Stimulated activated CD8-positive, alpha-beta memory T cell treated with anti-CD3 and anti-CD28 coated beads, Interleukin-2, amount 100 ng/mL, for 48 hours (primary cell): ENCODE data around the gene ADAMTS16.

Experiments
- DNase-seq, 2 donors: peaks; one replicate each; pipeline ENCODE4 v3.0.0-alpha.2; 2020; ENCODE audit warnings: low read depth in 2 of 2

Gene ADAMTS16

DNA sequence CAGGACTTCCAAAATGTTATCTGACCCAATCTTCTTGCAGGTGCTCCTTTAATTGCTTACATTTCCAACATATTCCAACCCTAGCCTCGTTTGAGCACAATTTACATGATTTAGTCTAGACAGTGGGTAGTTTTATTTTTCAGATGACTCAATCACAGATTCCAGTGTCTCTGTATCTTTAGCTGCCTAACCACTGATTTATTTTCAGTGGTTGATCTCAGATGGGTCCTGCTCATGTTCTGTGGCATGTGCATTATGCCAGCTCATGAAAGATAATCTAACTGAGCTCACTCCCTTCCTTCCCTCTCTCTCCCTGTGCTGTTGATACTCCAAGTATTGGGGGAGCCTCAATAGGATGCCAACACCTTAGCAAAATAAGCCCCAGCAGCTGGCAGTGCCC lies 176.2 kb downstream of the ADAMTS16 start:
- no peak for DNase-seq

DNA sequence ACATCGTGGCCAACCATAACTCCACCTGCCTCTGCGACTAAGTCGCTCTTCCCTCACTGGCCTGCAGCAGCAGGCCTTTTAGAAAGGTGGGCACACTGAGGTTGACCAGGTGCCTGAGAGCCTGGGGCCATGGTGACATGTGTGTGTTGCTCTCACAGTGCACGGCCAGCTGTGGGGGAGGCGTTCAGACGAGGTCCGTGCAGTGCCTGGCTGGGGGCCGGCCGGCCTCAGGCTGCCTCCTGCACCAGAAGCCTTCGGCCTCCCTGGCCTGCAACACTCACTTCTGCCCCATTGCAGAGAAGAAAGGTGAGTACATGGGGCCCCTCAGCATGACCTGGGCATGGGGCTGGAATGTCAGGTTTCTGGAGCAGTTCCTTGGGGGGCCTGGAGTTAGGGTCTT lies 177.8 kb downstream of the ADAMTS16 start:
- DNase-seq: no peak

DNA sequence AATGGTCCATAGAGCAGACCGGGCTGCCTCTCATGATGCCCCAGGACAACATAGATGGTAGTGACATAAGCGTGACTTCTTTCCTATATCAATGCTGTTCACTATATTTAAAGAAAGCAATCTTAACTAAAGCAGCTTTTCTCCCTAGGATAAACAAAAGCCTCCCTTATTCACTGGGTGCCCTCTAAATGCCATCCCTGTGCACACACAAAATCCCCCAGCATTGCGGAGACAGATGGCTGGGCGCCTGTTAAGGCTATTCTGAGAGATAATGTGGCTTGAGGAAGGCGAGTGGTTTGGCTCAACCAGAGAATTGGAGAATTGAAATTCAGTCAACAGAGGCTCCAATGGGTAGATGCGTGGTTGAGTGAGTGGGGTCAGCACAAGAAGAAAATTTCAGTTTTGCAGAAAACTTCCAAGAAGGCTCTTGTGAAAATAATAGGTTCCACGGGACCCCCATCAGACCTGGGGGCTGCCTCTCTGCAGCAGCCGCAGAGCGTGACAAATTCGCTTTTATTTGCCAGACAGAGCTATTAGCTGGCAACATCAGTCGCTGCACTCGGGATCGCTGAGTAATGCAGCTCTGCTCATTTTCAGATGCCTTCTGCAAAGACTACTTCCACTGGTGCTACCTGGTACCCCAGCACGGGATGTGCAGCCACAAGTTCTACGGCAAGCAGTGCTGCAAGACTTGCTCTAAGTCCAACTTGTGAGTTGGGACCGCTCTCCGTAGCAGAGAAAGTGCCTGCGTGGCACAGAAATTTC lies 178.5 kb downstream of the ADAMTS16 start:
- no peak for DNase-seq

DNA sequence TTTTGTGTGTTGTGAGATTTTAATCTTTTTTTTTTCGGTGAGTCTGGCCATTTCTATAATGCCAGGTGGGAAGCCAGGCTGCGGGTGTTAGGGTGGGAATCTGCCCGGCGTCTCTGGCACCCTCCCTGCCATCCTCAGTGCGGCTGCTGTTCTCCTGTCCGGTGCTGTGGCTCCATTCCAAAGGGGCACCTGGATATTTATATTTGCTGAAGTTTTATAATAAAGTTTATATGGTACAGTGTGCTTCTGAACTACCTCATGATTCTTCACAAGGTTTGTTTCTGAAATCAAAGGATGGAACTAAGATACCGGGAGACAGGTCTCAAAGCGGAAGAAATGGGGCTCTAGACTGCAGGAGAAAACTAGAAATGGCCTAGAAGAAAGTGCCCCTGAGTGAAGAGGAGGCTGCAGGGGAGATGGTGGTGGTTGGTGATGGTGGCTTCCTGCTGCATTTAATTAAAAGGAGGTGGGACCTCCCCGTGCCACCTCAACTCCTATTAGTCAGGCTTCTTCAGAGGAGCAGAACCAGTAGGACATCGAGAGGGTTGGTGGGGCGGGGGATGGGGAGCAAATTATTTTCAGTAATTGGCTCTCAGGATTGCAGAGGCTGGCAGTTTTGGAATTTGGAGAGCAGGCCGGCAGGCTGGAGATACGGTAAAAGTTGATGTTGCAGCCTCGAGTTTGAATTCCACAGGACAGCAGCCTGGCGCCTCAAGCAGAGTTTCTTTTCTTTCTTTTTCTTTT lies 180.1 kb downstream of the ADAMTS16 start:
- DNase-seq: no peak

DNA sequence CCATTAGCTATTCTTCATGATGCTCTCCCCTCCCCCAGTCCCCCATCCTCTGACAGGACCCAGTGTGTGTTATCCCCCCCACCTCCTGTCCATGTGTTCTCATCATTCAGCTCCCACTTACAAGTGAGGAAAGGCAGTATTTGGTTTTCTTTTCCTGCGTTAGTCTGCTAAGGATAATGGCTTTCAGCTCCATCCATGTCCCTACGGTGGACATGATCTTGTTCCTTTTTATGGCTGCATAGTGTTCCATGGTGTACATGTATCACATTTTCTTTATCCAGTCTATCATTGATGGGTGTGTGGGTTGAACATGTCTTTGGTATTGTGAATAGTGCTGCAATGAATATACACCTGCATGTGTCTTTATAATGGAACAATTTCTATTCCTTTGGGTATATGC lies 181.0 kb downstream of the ADAMTS16 start:
- DNase-seq: no peak

DNA sequence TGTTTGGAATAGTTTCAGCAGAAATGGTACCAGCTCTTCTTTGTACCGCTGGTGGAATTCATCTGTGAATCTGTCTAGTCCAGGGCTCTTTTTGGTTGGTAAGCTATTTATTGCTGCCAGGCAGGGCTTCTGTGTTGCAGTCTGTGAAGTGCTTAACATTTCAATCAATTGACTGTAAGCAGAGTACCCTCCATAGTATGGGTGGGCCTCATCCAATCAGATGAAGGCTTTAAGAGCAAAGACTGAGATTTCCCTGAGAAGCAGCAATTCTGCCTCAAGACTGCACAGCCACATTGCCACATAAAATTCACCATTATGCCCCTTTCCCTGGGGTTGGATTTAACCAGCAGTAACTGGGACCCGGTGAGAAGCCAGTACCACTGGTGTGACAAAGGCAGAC lies 183.4 kb downstream of the ADAMTS16 start:
- DNase-seq: no peak

DNA sequence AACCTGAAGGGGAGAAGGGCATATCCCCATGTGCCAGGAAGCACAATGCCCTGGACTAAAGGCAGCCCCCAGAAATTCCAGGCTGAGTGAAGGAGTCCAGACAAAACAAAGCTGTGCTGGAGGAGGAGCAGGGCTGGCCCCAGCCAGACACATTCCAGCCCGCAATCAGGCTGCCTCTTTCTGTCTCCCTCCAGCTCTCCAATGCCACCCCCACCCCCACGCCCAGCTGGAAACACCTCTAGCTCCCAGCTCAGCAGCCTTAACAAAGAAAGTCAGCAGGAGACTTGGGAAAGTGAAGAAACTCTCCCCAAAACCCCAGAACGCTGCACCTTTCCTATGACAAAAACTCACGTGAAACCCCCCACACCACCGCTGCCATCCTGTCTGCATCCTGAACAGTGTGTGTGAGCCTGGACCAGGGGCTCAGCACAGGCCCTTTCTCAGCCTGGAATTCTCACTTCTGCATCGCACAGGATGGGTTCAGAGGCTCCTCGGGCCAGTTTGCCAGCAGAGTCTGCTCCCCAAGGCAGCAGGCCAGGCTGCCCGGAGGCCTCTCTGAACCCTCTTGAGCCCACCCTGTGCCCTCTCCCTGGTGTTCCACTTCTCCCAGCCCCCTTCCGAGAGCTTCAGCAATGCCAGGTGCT lies 186.1 kb downstream of the ADAMTS16 start:
- no peak for DNase-seq

DNA sequence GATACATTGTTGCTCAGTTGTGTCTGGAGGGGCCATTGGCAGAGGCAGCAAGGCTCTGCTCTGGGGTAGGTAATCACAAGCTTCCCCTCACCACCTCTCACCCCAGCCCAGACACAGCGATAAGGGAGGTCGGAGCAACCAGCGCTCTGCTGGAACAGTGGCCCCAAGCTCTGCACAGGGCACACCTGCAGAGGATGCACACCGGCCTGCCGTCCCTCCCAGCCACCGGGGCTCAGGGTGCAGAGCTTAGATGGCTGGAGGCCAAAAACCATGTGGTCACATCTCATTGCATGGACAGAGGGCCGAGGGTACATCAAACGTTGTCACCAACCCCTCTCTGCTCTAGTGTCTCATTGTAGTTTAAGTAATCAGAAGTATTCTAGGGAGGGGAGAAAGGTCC lies 187.0 kb downstream of the ADAMTS16 start:
- DNase-seq: no peak

DNA sequence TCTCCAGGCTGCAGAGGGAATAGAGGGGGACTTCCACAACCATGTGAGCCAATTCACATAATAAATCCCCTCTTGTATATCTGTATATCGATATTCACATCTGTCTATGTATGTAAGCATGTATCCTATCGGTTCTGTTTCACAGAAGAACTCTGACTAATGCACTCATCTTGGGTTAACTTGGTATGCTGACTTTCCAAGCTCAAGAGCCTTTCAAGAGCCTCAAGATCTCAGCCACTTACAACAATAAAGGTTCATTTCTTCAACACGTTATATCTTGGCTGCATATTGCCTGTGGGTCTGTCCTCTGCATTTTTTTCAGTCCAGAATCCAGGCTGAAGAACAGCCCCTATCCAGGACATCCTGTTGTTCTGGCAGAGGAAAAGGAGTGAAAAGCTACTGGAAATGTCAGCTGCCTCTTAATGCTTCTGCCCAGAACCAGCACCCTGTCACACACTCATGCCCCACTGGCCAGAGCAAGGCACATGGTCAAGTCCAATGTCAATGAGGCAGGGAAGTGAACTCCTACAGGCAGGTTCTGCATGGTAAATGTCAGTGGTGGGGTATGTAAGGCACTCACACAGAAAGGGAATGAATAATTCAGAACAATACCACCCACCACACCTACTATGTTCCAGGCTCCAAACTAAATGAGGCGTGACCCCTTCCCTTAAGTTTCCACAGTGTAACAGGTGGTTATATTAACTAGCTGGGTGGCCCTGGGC lies 190.8 kb downstream of the ADAMTS16 start:
- DNase-seq: no peak

DNA sequence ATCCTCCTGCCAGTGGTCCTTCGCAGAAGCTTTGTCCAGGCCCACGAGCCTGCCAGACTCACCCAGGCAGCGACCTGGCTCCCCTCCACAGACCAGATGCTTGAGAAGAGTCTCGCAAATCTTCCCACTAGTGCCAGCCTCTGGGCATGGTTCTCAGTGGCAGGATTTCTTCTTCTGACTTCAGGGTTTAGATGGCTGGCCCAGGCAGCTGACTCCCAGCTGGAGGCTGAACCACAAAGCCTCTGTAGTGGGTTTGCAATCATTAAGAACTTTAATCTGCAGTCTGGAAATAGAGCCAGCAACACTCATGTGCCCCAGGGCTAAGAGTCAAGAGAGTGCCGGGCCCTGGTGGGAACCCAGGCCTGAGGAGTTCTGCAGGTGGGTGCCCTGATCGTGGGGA lies 191.7 kb downstream of the ADAMTS16 start:
- DNase-seq: no peak

DNA sequence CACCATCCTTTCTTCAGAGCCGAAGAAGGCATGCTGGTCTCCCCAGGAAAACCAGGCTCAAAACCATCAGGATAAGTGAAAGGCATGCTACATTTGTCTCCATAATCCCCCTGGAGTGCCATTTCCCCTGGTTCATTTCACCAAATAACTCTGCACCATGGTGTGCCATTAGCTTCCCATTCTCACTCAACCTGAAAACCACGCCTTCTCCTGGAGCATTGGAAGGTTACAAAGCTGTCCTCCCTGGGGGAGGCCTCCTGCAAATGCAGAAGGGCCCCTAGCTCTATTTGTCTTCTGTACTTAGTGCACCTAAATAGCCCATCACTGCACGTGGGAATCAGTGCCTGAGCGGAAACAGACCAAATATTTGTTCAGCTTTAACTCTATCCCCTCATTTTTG lies 192.2 kb downstream of the ADAMTS16 start:
- no peak for DNase-seq

DNA sequence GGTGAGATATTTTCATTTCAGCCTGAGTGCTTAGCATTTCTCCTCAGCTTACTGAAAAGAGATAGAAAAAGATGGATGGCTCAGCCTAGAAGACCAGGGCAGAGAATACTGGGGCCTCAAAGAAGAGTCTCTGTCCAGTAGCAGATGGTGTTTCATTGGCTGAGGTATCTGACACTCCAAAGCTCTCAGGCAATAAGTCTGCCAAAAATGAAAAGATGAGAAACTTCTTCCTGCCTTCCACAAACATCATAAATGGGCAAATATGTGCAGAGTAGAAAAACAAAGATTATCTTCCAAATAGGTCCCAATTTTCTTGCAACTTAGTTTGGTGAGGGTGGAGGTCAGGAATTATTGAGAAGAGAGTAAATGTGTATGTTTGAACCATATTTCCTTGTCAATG lies 195.0 kb downstream of the ADAMTS16 start:
- no peak for DNase-seq

DNA sequence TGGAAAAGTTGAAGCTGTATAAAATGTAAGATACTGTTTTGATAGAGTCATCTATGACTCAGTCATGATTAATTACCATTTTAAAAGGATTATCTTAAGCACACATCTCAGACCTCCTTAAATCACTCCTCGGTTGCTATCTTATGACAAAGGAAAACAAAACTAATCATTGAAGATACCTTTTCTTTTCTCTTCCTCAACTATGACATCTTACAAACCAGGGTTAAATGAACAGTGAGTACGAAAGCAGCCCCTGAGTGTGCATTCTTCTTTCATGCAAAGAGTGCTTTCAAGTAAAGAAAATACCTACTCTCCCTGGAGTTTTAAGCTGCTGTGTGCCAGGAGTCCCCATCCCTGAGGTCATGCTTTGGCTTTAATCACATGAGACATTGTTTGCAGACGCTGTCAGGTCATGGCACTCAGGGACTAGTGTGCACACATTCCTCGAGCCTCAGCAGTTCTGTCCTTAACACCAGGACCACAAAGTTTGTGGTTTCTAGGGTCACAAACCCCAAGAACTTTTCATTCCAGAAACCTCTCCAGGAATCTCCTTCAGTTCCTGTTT lies 195.7 kb downstream of the ADAMTS16 start:
- DNase-seq: no peak

DNA sequence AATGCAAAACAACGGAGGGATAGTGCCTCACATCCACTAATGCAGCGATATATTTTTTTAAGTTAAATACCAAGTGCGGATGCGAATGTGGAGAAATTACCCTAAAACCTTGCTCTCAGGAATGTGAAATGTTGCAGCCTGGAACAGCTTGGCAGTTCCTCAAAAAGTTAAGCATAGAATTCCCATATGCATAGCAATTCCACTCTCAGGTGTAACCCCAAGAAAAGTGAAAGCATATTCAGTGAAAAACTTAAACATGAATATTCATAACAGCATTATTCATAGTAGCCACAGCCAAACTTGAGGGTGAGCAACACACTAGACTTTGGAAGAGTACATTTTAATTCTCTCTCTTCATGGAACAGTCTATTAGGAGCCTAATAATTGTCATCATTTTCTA lies 199.1 kb downstream of the ADAMTS16 start:
- no peak for DNase-seq

DNA sequence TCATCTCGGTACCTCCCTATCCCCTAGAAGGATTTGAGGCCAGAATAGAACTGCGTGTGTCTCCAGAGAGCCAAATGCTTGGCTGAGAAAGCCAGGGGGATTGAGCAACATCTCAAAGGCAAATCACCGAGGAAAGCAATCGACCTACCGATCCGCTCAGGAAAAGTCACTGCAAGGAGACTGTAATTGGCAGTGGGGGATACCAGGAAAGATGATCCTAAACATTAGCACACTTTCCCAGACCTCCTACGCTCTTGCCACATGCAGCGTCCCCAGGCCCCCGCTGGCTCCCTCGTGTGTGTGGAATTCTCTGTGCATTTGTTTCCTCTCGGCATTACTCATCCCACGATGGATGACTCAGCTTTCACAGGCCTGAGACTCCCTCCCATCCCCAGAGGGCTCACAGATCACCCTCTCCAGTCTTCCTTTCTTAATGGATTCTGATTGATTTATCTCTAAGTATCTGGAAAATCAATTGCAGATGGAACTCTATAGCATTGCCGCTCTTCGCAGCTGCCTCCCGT lies 200.1 kb downstream of the ADAMTS16 start:
- no peak for DNase-seq

DNA sequence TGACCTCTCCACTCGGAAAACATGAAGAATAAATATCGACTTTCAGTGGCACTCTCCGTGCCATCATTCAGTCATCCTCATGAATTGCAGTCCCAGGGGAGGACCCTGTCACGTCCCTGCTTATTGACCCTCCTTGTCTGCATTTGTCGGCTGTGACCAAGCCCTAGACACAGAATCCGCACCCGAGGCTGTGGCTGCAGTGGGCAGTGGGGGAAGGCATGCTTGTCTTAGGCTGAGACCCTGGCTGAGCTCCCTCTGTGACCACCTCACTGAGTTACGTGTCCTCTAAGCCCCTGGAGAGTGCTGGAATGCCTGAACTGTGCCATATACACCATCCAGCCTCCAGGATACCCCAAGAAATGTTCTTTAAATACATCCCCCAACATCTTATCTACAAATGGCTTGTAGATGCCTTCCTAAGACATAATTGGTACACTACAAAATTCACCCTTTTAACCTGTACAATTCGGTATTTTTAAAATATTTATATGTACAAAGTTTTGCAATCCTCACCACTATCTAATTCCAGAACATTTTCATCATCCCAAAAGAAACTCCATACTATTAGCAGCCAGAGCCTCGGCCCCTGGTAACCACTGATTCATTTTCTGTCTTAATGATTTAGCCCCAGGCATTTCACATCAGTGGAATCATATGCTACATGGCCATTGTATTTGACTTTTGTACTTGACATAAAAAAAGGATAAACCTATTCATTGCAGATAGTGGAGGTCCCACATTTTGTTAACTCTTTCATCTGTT lies 201.6 kb downstream of the ADAMTS16 start:
- DNase-seq: no peak

DNA sequence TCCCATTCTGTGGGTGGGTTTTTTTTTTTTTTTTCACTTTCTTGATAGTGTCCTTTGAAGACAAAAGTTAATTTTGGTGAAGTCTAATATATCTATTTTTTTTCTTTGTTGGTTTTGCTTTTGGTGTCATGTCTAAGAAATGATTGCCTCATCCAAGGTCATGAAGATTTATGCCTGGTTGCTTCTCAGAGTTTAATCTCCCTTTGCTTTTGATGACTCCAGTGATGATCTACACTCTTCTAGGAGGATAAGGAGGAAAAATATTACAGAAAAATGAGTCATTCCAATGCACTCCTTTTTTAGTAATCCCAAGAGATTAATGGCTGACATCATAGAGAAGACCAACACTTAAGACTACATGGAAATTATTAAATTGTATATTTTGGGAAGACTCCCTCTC lies 202.7 kb downstream of the ADAMTS16 start:
- no peak for DNase-seq

DNA sequence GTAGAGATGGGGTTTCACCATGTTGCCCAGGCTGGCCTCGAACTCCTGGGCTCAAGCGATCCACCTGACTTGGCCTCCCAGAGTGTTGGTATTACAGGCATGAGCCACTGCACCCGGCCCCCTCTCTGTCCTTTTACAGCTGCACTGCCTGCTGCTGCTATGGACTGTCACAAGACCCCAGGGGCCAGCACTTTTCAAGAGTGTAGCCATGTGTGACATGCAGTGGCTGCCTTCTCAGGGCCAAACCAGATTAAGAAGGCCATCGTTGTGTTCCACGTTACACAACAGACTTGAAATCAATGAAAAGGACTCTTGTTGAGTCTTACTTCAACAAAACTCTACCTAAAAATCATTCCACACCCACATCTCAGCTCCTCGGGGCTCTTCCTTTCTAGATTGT lies 203.4 kb downstream of the ADAMTS16 start:
- no peak for DNase-seq

DNA sequence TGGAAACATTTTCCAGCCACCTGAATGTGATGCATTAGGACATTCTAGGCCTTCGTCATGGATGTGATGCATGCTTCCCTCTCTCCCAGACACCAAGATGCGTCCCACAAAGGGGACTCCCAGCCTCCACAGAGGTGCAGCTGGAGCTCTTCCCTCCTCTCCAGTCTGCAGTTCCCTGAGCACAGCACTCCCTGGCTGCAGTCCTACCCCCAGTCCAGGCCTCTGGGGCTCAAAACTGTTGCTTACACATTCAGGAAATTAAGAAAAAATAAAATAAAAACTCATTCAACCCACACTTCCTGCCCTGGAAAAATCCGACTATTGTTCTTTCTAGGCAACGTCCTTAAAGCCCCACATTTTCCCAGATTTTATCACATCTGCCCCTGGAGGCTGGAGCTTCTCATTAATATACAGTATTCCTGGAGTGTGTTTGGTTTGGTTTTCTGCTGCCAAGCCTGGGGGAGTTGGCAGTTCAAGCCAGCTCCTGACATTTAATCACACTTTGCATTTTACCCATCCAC lies 204.0 kb downstream of the ADAMTS16 start:
- DNase-seq: no peak

DNA sequence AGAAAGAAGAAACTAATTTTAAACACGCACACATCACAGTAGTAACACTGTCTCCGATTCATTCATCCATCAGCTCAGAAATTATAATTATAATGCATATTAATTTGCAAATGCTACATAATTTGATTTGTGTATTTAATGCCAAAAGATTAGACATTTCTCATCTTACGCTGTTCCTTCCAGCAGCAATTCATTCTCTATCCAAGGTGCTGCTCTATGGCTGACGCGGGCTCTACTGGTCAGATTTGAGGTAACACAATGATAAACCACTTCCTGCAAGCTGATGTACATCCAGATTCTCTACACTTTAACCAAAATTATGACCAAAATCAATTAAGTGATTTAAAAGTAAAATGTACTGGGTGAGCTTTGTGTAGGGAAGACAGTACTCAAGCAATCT lies 204.5 kb downstream of the ADAMTS16 start:
- no peak for DNase-seq

DNA sequence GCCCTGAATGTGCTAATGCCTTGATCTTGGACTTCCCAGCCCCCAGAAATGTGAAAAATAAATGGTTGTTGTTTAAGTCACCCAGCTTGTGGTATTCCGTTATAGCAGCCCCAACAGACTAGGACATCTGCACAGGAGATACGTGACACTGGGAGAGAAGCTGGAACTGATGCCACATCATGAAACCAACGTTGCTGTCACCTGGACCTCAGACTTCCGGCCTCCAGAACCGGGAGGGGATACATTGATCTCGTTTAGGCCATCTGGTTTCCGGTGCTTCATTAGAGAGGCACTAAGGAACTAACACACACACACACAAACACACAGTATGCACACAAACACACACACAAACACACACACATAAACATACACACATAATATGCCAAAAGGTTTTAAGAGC lies 207.3 kb downstream of the ADAMTS16 start:
- no peak for DNase-seq
